Omental fat pad (tissue), 4 donors: Measurements from ENCODE around the gene PRELID1. TPM values are rescaled to one million over a fixed set of nuclear protein-coding genes. Genes with fewer than 3 reads are reported as not detected.

Source experiments
- ATAC-seq: fragments of 150-250 bp; one replicate; pipeline ENCODE4 v1.9.1; 2016; ENCODE audit warnings: mild to moderate bottlenecking, moderate library complexity; ENCODE audit not compliant: low FRiP score
- DNase-seq: peaks from one replicate; pipeline ENCODE4 v3.0.0-alpha.2; 2019; ENCODE audit warnings: low spot score
- total RNA-seq, 4 donors: library from RNA; depleted of rRNA; stranded (reverse); fragments of >200 nt; gene quantifications; one replicate each; pipeline ENCODE4 v1.1.0, GENCODE V29; 2016
- TF ChIP-seq, protein P1 (sequence below), 3 donors: fragments of 450-650 bp; IDR thresholded peaks; one replicate each; pipeline ENCODE4 v1.5.1; 2016 to 2017; ENCODE audit warnings: antibody characterized with exemption in 3 of 3, mild to moderate bottlenecking in 3 of 3, moderate library complexity in 2 of 3

PRELID1 gene
- total RNA-seq, 4 donors from 2014 or later: 51.9 to 102 (median 67.5) TPM

- ATAC-seq (no peak), DNase-seq (no peak)
- TF ChIP-seq, protein P1, sequence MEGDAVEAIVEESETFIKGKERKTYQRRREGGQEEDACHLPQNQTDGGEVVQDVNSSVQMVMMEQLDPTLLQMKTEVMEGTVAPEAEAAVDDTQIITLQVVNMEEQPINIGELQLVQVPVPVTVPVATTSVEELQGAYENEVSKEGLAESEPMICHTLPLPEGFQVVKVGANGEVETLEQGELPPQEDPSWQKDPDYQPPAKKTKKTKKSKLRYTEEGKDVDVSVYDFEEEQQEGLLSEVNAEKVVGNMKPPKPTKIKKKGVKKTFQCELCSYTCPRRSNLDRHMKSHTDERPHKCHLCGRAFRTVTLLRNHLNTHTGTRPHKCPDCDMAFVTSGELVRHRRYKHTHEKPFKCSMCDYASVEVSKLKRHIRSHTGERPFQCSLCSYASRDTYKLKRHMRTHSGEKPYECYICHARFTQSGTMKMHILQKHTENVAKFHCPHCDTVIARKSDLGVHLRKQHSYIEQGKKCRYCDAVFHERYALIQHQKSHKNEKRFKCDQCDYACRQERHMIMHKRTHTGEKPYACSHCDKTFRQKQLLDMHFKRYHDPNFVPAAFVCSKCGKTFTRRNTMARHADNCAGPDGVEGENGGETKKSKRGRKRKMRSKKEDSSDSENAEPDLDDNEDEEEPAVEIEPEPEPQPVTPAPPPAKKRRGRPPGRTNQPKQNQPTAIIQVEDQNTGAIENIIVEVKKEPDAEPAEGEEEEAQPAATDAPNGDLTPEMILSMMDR (IDR thresholded peaks at IDR 0.05): no peak
Observed at GRCh38 chr5:177297922-177298321, 5.7 kb upstream of the PRELID1 start.

DNA sequence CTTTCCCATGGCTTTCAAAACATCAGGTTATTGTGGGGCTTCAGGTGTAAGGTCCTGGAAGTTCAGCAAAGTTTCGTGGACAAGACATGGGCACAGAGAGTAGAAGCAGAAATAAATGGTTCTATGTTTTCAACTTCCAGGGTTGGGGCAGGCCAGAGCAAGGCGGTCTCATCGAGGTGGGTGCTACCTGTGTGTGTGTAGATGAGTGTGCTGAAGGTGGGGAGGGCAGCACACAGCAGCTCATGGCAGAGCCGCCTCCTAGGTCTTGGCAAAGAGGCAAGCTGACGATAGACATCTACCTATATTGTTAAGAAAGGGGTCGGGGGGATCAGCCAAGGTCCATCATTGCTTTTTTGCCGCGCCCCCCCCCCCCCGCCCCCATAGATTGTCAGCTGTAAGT is 3.9 kb upstream of the PRELID1 start:
- no peak for DNase-seq

GRCh38 chr5:177300236-177300880 is 3.2 kb upstream of the PRELID1 start:
- DNase-seq: no peak
- peak; percentile 54 for ATAC-seq
- TF ChIP-seq, protein P1 (IDR thresholded peaks at IDR 0.05): no peak

More for the DNA sequence above, 3.9 kb upstream of the PRELID1 start:
- TF ChIP-seq, protein P1 (IDR thresholded peaks at IDR 0.05): no peak
- no peak for ATAC-seq

- TF ChIP-seq, protein P1 (IDR thresholded peaks at IDR 0.05): no peak
- ATAC-seq (no peak), DNase-seq (no peak)
Observed at GRCh38 chr5:177300951-177301350, 2.6 kb upstream of the PRELID1 start.

DNA sequence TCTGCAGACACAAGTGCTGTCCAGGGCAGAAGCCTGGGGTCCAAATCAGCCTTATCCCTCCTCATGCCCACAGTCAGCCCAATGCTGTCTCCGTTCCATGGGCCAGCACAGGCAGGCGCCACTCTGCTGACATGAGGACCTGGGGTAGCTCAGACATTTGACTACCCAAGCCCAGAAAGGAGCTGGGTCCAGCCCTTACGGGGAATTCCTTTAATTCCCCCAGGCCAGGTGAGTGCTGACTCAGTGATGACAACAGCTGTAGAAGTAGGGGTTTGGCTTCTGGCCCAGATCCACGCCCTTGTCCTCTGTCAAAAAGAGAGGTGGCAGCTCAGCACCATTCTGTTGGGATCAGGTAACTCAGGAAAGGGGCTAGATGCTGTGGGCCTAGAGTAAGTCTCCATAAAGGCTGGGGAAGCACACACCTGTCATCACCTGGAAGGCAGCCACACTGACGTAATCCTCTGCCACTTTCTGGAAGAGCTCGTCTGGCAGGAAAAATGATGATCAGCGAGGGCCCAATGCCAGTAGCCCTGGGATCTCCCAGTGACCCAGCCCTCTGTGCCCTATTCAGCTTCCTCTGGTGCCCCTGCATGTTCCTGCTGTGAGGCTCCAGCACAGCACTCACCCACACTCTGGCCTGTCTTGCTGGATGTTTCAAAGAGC is 2.0 kb upstream of the PRELID1 start:
- DNase-seq (no peak), ATAC-seq (peak; percentile 18)
- TF ChIP-seq, protein P1 (IDR thresholded peaks at IDR 0.05): no peak

DNA sequence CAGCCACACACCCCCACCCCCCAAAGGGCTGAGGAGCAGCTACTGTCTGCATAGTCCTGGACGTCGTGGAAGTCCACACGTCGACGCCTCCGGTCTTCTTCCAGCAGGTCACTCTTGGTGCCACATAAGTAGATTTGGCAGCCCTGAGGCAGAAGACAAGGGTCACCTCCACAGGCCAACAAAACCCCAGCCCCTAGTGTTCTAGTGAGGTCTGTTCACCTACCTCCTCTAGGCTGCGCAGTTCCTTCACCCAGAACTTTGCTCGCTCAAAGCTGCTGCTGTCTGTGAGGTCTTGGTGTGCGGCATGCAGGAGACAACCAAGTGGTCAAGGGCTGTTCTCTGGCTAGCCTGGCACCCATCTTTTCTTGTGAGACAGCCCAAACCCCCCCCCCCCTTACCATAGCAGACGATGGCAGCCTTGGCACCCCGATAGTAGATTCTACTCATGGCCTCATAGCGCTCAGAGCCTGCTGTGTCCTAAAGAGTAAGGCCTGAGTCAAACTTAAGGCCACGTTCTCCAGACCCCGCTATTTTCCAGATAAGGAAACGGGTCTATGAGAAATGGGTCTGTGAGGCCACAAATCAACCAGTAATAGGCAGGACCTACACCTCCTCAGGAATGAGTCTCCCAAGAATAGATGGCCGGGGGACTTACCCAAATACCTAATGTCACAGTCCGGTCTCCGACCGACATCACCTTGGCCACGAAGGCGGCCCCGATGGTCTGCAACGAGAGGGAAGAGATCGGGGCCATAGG is 1.1 kb upstream of the PRELID1 start:
- ATAC-seq (no peak), DNase-seq (no peak)
- TF ChIP-seq, protein P1 (IDR thresholded peaks at IDR 0.05): no peak
